Prostate gland (tissue), 2 donors: Measurements from ENCODE around the gene CAPN5. TPM values are rescaled to one million over a fixed set of nuclear protein-coding genes. Genes with fewer than 3 reads are reported as not detected.

Experiments
- DNase-seq: peaks from one replicate; pipeline ENCODE4 v3.0.0-alpha.2; 2019; ENCODE audit warnings: low spot score
- H3K27ac ChIP-seq, 2 donors: fragments of 200-600 bp; sonication (generic); 2 replicates each; pipeline ENCODE4 v1.5.1; 2017 to 2019
- H3K27me3 ChIP-seq: fragments of 200-600 bp; sonication (generic); replicated peaks from 2 replicates; pipeline ENCODE4 v1.5.1; 2019; ENCODE audit not compliant: insufficient read depth
- H3K36me3 ChIP-seq, 2 donors: fragments of 200-600 bp; sonication (generic); 1 replicate in 1 of 2; 2 replicates in 1 of 2; pipeline versions ENCODE4 v1.5.1 to v1.8.1; 2017 to 2019
- H3K4me1 ChIP-seq: fragments of 200-600 bp; sonication (generic); replicated peaks from 2 replicates; pipeline ENCODE4 v1.5.1; 2019
- H3K4me3 ChIP-seq, 2 donors: fragments of 200-600 bp; sonication (generic); 2 replicates each; pipeline ENCODE4 v1.5.1; 2017 to 2019
- H3K9me3 ChIP-seq: fragments of 200-600 bp; sonication (generic); 2 replicates; pipeline ENCODE4 v1.5.1; 2017
- POLR2A ChIP-seq: fragments of 450-650 bp; IDR thresholded peaks from one replicate; pipeline ENCODE4 v1.6.1; 2016; ENCODE audit warnings: antibody characterized with exemption, mild to moderate bottlenecking
- POLR2AphosphoS5 ChIP-seq: sonication (generic); formaldehyde crosslinking; IDR thresholded peaks from one replicate; pipeline ENCODE4 v1.6.1; 2017; ENCODE audit warnings: antibody characterized with exemption
- WGBS: methylation state at CpG from one replicate; pipeline ENCODE4 v1.1.5; 2018; 5-methylcytosine and 5-hydroxymethylcytosine counted together
- intact Hi-C: fragments of 100-400 bp; cut with DNase I; formaldehyde crosslinking; loops from one replicate; pipeline ENCODE4 v1.14.2; 2022
- total RNA-seq, 2 donors: library from RNA; depleted of rRNA; stranded (reverse); fragments of >200 nt; gene quantifications; one replicate each; pipeline ENCODE4 v1.1.0, GENCODE V29; 2016
- TF ChIP-seq, protein P1 (sequence below), 4 experiments: fragments of 200-600 bp in 2 of 4; fragments of 450-650 bp in 2 of 4; sonication (generic) in 2 of 4; IDR thresholded peaks; 1 replicate in 3 of 4; 2 replicates in 1 of 4; pipeline ENCODE4 v1.5.1; 2016 to 2019; ENCODE audit warnings: antibody characterized with exemption in 4 of 4, mild to moderate bottlenecking in 2 of 4, moderate library complexity in 2 of 4

CAPN5 gene
- total RNA-seq, 2 donors from 2014 or later: 28.6 to 83.5 TPM

DNA sequence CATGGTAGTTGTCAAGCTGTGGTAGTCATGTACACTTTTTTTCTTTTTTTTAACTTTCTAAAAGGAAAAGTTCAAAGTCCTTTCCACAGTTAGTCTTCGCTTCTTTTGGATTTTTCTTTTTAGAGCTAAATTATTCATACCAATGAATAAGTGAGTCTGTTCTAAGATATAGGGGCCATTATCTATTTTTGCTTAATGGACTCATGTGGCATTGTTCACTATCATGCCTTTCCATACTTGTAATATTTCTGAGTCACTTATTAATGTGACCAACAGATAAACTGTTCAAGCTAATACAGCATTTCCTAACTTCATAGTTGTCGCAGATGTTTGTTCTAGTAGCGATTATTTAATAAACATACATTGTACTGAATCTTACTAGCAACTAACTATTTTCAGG is 40.5 kb upstream of the CAPN5 start:
- Histone ChIP-seq H3K36me3 (no peaks in the 10 kb centered on the region), H3K9me3 (no peaks in the 10 kb centered on the region), H3K27me3 (no peaks in the 10 kb centered on the region), H3K4me1 (no peaks in the 10 kb centered on the region), H3K4me3 (no peak overlapping the region), H3K27ac (no peak overlapping the region)
- TF ChIP-seq POLR2A (no peak), POLR2AphosphoS5 (no peak)
- TF ChIP-seq, protein P1, sequence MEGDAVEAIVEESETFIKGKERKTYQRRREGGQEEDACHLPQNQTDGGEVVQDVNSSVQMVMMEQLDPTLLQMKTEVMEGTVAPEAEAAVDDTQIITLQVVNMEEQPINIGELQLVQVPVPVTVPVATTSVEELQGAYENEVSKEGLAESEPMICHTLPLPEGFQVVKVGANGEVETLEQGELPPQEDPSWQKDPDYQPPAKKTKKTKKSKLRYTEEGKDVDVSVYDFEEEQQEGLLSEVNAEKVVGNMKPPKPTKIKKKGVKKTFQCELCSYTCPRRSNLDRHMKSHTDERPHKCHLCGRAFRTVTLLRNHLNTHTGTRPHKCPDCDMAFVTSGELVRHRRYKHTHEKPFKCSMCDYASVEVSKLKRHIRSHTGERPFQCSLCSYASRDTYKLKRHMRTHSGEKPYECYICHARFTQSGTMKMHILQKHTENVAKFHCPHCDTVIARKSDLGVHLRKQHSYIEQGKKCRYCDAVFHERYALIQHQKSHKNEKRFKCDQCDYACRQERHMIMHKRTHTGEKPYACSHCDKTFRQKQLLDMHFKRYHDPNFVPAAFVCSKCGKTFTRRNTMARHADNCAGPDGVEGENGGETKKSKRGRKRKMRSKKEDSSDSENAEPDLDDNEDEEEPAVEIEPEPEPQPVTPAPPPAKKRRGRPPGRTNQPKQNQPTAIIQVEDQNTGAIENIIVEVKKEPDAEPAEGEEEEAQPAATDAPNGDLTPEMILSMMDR (IDR thresholded peaks at IDR 0.05): no peak
- 94% methylated on average over 3 of the region's 3 CpGs for WGBS
- intact Hi-C loops: no loop called here
- no peak for DNase-seq

DNA sequence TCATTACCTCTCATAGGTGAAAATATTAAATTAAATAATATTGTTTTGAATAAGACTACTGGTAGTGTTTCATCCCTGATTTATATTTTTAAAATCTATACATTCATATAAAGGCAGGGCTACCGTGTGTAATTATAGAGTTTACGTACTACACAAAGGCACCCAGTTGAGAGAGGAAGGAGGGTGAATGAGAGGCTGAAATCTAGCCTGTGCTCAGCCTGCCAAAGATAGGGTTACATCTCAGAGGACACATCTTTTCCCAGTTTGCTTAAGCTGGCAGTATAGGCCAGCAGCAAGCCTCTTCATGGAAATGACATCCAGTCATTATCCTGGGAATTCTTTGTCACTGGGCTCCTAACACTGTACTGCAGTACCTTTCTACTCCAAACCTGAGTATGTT is 40.0 kb upstream of the CAPN5 start:
- Histone ChIP-seq H3K4me1 (no peaks in the 10 kb centered on the region), H3K4me3 (no peak overlapping the region), H3K27ac (no peak overlapping the region), H3K27me3 (no peaks in the 10 kb centered on the region), H3K36me3 (no peaks in the 10 kb centered on the region), H3K9me3 (no peaks in the 10 kb centered on the region)
- 81% methylated on average over 2 of the region's 2 CpGs for WGBS
- no peak for DNase-seq
- intact Hi-C loops: no loop called here
- no peak for TF ChIP-seq POLR2AphosphoS5
- TF ChIP-seq POLR2A: no peak
- TF ChIP-seq, protein P1 (IDR thresholded peaks at IDR 0.05): no peak

DNA sequence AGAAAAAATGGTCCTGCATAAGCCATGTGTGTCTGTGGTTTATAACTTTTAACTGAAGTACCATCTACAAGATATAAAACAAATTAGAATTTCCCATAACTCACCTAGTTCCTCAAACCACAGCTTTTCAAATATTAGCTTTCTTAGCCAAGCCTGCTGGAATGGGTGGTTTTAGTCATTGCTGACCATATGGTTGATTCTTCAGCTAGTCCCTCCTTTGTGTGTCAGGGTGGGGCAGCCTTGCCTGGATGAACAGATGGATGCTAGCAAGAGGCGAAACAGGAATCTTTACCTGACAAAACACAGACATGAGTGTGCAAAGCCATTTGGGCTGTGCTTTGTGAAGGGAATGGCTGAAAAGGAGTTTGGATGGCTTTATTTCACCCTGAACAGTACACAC is 39.5 kb upstream of the CAPN5 start:
- TF ChIP-seq POLR2A (no peak), POLR2AphosphoS5 (no peak)
- TF ChIP-seq, protein P1 (IDR thresholded peaks at IDR 0.05): no peak
- intact Hi-C loops: no loop called here
- no peak for DNase-seq
- Histone ChIP-seq H3K4me1 (no peaks in the 10 kb centered on the region), H3K36me3 (no peaks in the 10 kb centered on the region), H3K4me3 (no peak overlapping the region), H3K27me3 (no peaks in the 10 kb centered on the region), H3K9me3 (no peaks in the 10 kb centered on the region), H3K27ac (no peak overlapping the region)
- WGBS: 85% methylated on average over 1 of the region's 1 CpG

DNA sequence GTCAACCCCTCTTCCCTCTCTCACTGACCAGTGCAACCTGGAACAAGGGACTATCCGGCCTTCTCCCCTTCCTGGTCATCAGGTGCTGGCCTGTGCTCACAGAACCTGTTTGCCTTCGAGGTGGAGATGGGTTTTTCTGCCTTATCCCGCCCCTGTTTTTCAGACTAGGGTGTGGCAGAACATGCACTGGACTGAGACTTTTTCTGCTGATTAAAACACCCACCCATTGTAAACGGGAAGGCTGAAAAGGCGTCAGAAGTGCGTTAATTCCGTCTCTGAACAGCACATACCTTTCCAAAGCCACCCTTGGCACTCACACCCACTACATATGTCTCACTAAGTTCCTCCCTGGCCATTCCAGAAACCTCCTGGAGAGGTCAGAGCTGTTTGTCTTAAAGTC is 36.9 kb upstream of the CAPN5 start:
- Histone ChIP-seq H3K27ac (no peak overlapping the region), H3K36me3 (no peaks in the 10 kb centered on the region), H3K9me3 (no peaks in the 10 kb centered on the region), H3K4me1 (no peaks in the 10 kb centered on the region), H3K27me3 (no peaks in the 10 kb centered on the region), H3K4me3 (no peak overlapping the region)
- no peak for DNase-seq
- intact Hi-C loops: no loop called here
- TF ChIP-seq POLR2A: no peak
- TF ChIP-seq POLR2AphosphoS5: no peak
- TF ChIP-seq, protein P1 (IDR thresholded peaks at IDR 0.05): no peak
- 48% methylated on average over 7 of the region's 7 CpGs for WGBS

DNA sequence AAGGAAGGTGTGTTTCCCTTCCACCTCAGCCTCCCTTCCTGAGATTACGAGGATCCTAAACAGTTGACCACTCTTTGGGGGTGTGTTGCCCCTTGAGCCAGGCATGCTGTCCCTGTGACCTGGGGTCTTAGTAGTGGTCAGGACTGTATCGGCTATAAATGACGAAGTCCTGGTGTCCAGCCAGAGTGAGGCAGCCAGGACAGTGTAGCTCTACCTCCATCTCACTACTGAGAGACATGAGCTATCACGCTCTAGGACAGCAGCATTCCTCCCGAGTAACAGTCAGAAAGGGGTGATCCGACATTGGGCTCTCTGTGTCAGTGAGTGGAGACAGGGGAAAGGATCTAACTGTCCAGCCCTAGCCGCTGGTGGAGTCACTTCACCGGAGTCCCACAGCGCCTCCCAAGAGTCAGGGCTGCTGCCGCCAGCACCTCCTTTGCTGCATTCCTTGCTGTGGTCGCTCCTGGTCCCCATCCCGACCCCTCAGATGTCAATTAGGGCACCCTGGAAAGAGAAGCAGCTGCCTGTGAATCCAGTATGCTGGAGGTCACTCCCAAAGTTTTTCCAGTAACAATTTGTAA is 35.8 kb upstream of the CAPN5 start:
- TF ChIP-seq POLR2A (no peak), POLR2AphosphoS5 (no peak)
- TF ChIP-seq, protein P1 (IDR thresholded peaks at IDR 0.05): no peak
- intact Hi-C loops: no loop called here
- no peaks in the 10 kb centered on the region for H3K27me3 ChIP-seq
- WGBS: 78% methylated on average over 12 of the region's 12 CpGs
- H3K9me3 ChIP-seq: no peaks in the 10 kb centered on the region
- H3K4me3 ChIP-seq: no peak overlapping the region
- H3K4me1 ChIP-seq: no peaks in the 10 kb centered on the region
- no peak overlapping the region for H3K27ac ChIP-seq
- DNase-seq: no peak
- H3K36me3 ChIP-seq: no peaks in the 10 kb centered on the region
